Thoracic aorta (tissue), 2 donors: ENCODE data around the gene FZD2. TPM values are rescaled to one million over a fixed set of nuclear protein-coding genes. Genes with fewer than 3 reads are reported as not detected.
A peak's percentile ranks its signal among the peaks of the same experiment; 100 is the strongest.

Source experiments
- ATAC-seq: fragments of 150-250 bp; one replicate; pipeline ENCODE4 v1.8.0; 2017; ENCODE audit warnings: low read depth; ENCODE audit not compliant: insufficient number of reproducible peaks, low FRiP score
- DNase-seq: peaks from one replicate; pipeline ENCODE4 v3.0.0-alpha.2; 2020; ENCODE audit warnings: low spot score
- H3K27ac ChIP-seq, 2 donors: fragments of 200-600 bp; sonication (generic); 1 replicate in 1 of 2; 2 replicates in 1 of 2; pipeline ENCODE4 v1.5.1; 2016; ENCODE audit warnings: mild to moderate bottlenecking in 2 of 2, moderate library complexity in 2 of 2
- H3K27me3 ChIP-seq: fragments of 200-600 bp; sonication (generic); replicated peaks from 2 replicates; pipeline ENCODE4 v1.6.0; 2016; ENCODE audit warnings: mild to moderate bottlenecking; ENCODE audit not compliant: insufficient read depth
- H3K36me3 ChIP-seq: fragments of 200-600 bp; sonication (generic); one replicate; pipeline ENCODE4 v1.5.1; 2016
- H3K4me1 ChIP-seq, 2 donors: fragments of 200-600 bp; sonication (generic); 1 replicate in 1 of 2; 2 replicates in 1 of 2; pipeline versions ENCODE4 v1.5.1 to v1.6.0; 2016; ENCODE audit warnings: low read depth in 2 of 2, mild to moderate bottlenecking in 1 of 2; ENCODE audit not compliant: control insufficient read depth in 1 of 2
- H3K4me3 ChIP-seq: fragments of 200-600 bp; sonication (generic); 2 replicates; pipeline ENCODE4 v1.5.1; 2016; ENCODE audit warnings: mild to moderate bottlenecking
- H3K9me3 ChIP-seq: fragments of 200-600 bp; sonication (generic); 2 replicates; pipeline ENCODE4 v1.5.1; 2016
- total RNA-seq, 2 donors: library from RNA; depleted of rRNA; stranded (reverse); fragments of >200 nt; gene quantifications; one replicate each; pipeline versions ENCODE4 v1.1.0 to v1.2.3, GENCODE V29; 2016
- TF ChIP-seq, protein P1 (sequence below): fragments of 200-600 bp; sonication (generic); IDR thresholded peaks from one replicate; pipeline ENCODE4 v1.5.1; 2019; ENCODE audit warnings: antibody characterized with exemption

Gene FZD2
- total RNA-seq, 2 donors from 2014 or later: 12.6 to 24.2 TPM

DNA sequence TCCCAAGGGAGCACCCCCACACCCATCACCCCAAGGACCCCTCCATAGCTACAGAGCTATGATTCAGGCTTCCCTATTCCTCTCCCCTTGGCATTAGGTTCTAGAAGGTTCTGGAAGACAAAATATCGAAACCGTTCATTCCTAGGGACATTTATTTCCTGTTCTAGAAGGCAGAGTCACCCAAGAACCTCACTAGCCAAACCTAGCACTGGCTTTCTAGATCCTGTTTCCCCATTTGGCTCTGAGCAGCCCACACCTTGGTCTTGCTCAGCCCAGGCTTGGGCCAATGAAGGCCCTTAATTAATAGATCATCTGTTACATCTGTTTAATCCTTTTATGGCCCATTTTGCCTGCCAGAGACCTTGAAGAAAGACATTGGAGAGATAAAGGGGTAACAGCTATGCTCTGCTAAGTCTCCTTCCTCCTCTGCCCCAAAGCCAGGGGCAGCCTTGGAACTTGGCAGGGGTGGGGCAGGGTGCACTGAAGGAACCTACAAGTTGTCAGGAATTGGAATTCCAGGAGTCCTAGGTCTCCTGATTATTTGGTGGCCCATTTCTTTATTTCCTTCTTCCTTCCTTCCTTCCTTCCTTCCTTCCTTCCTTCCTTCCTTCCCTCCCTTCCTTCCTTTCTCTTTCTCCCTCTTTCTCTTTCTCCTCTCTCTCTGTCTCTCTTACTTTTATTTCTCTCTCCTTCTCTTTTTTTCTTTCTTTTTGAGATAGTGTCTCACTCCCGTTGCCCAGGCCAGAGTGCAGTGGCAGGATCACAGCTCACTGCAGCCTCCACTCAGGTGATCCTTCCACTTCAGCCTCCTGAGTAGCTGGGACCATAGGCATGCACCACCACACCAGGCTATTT is 8.7 kb upstream of the FZD2 start:
- H3K27ac ChIP-seq: no peak overlapping the region
- TF ChIP-seq, protein P1, sequence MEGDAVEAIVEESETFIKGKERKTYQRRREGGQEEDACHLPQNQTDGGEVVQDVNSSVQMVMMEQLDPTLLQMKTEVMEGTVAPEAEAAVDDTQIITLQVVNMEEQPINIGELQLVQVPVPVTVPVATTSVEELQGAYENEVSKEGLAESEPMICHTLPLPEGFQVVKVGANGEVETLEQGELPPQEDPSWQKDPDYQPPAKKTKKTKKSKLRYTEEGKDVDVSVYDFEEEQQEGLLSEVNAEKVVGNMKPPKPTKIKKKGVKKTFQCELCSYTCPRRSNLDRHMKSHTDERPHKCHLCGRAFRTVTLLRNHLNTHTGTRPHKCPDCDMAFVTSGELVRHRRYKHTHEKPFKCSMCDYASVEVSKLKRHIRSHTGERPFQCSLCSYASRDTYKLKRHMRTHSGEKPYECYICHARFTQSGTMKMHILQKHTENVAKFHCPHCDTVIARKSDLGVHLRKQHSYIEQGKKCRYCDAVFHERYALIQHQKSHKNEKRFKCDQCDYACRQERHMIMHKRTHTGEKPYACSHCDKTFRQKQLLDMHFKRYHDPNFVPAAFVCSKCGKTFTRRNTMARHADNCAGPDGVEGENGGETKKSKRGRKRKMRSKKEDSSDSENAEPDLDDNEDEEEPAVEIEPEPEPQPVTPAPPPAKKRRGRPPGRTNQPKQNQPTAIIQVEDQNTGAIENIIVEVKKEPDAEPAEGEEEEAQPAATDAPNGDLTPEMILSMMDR: no peak

DNA sequence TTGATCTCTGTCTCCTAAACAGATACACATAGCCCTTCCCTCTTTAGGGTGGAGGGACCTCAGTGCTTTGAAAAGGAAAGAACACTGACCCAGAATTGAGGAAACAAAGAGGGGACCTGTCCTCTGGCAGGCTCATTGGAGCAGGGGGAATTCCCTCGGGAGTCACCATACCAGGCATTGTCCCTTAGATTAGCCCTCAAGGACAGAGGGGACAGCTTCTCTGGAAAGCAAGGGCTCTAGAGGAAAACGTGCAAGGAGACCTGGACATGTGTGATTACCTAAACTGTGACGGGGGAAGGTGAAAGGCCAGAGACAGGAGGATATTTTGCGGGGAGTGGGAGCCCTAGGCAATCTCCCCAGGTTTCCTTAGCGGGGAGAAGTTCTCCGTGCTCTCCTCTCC is 7.6 kb upstream of the FZD2 start:
- ATAC-seq: no peak
- no peak for DNase-seq

More for the DNA sequence above, 8.7 kb upstream of the FZD2 start:
- no peaks in the 10 kb centered on the region for H3K36me3 ChIP-seq
- H3K4me3 ChIP-seq: no peak overlapping the region
- H3K4me1 ChIP-seq: peaks cover 4 to 15% of the 10 kb centered on the region in 2 donors
- H3K9me3 ChIP-seq: no peaks in the 10 kb centered on the region
- H3K27me3 ChIP-seq: no peaks in the 10 kb centered on the region
- ATAC-seq (no peak), DNase-seq (no peak)

DNA sequence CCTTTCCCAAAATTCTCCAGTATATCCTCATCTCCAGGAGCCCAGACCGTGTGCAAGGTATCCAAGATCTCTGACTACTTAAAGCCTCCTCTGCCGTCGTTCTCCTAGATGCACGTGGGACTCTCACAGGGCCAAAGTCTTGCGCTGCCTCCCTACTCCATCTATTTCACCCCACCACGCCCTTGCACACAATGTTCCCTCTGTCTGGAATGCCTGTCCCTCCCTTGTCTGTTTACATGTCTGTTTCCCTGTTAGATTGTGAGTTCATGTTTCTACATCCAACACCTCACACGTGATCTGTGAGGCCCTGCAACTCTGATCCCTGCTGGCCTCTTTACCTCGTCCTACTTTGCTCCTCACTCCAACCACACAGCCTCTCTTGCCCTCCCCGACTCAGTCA is 4.9 kb upstream of the FZD2 start:
- Histone ChIP-seq H3K27me3 (no peaks in the 10 kb centered on the region), H3K4me3 (no peak overlapping the region), H3K36me3 (no peaks in the 10 kb centered on the region), H3K9me3 (no peaks in the 10 kb centered on the region), H3K4me1 (peaks cover 0 to 1% of the 10 kb centered on the region in 2 donors), H3K27ac (no peak overlapping the region)
- TF ChIP-seq, protein P1: no peak
- ATAC-seq (no peak), DNase-seq (no peak)

More for the DNA sequence above, 7.6 kb upstream of the FZD2 start:
- Histone ChIP-seq H3K4me1 (peaks cover 4 to 9% of the 10 kb centered on the region in 2 donors), H3K36me3 (no peaks in the 10 kb centered on the region), H3K27me3 (no peaks in the 10 kb centered on the region), H3K4me3 (no peak overlapping the region), H3K9me3 (no peaks in the 10 kb centered on the region), H3K27ac (no peak overlapping the region)
- TF ChIP-seq, protein P1: no peak

DNA sequence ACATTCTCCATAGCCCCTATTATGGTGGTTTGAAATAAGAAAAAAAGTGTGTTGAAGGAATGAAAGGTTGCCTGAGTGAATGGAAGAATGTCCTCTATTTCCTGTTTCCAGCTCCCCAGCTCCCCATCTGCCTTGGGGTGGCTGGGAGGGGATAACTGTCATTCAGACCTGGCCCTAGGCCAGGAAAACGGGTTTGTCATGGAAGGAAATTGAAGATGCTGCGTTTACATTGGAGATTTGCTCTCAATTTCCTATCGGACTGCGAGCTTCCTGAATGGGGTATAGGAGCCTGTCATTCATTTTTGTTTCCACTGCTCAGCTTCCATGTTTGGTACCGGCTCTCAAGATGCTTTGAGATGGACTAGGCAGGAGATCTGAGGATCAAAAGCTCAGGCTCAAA is 2.2 kb upstream of the FZD2 start:
- ATAC-seq (no peak), DNase-seq (no peak)
- Histone ChIP-seq H3K27me3 (no peaks in the 10 kb centered on the region), H3K4me1 (peaks cover 8 to 17% of the 10 kb centered on the region in 2 donors), H3K4me3 (no peak overlapping the region), H3K36me3 (no peaks in the 10 kb centered on the region), H3K27ac (no peak overlapping the region), H3K9me3 (no peaks in the 10 kb centered on the region)
- TF ChIP-seq, protein P1: no peak

DNA sequence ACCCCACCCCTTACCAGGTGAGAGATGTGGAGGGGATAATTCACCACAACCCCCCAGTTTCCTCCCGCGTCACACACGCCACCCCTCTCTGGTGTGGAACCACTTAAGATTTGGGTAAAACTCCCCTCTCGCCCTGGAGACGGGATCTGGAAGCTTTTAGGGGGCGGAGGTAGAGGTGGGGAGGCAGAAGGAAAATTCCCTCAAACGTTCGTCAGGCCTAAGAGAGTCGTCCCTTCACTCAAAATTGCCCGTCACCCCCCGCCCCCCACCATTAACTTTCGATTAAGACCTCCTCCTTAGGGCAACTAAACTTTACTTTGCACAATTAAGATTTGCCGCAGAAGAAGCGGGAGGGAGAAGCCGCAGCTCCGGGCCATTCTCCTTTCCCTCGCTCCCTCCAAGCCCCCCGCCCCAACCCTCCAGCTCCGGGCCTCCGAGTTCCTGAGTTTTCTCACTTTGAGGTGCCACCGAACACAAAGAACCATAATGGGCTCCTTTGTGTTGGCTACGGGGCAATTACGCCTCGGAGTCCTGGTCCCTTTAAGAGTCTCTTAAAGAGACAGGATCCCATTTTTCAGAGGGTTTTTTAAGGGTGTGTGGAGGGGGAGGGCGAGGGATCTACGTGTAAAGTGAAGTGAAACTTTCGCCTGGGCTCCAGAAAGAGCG is 985 bp upstream of the FZD2 start:
- DNase-seq (no peak), ATAC-seq (no peak)
- Histone ChIP-seq H3K27ac (peak overlapping the region; percentile 83 to 89), H3K36me3 (no peaks in the 10 kb centered on the region), H3K4me1 (peaks cover 15 to 24% of the 10 kb centered on the region in 2 donors), H3K27me3 (no peaks in the 10 kb centered on the region), H3K9me3 (no peaks in the 10 kb centered on the region), H3K4me3 (peak overlapping the region; percentile 83)
- TF ChIP-seq, protein P1: no peak
